Thoracic aorta (tissue), 2 donors: ENCODE measurements around the gene TTC23. TPM values are rescaled to one million over a fixed set of nuclear protein-coding genes. Genes with fewer than 3 reads are reported as not detected.

ENCODE experiments used
- ATAC-seq: fragments of 150-250 bp; one replicate; pipeline ENCODE4 v1.8.0; 2017; ENCODE audit warnings: low read depth; ENCODE audit not compliant: insufficient number of reproducible peaks, low FRiP score
- DNase-seq: peaks from one replicate; pipeline ENCODE4 v3.0.0-alpha.2; 2020; ENCODE audit warnings: low spot score
- H3K27ac ChIP-seq, 2 donors: fragments of 200-600 bp; sonication (generic); 1 replicate in 1 of 2; 2 replicates in 1 of 2; pipeline ENCODE4 v1.5.1; 2016; ENCODE audit warnings: mild to moderate bottlenecking in 2 of 2, moderate library complexity in 2 of 2
- H3K27me3 ChIP-seq: fragments of 200-600 bp; sonication (generic); replicated peaks from 2 replicates; pipeline ENCODE4 v1.6.0; 2016; ENCODE audit warnings: mild to moderate bottlenecking; ENCODE audit not compliant: insufficient read depth
- H3K36me3 ChIP-seq: fragments of 200-600 bp; sonication (generic); one replicate; pipeline ENCODE4 v1.5.1; 2016
- H3K4me1 ChIP-seq, 2 donors: fragments of 200-600 bp; sonication (generic); 1 replicate in 1 of 2; 2 replicates in 1 of 2; pipeline versions ENCODE4 v1.5.1 to v1.6.0; 2016; ENCODE audit warnings: low read depth in 2 of 2, mild to moderate bottlenecking in 1 of 2; ENCODE audit not compliant: control insufficient read depth in 1 of 2
- H3K4me3 ChIP-seq: fragments of 200-600 bp; sonication (generic); 2 replicates; pipeline ENCODE4 v1.5.1; 2016; ENCODE audit warnings: mild to moderate bottlenecking
- H3K9me3 ChIP-seq: fragments of 200-600 bp; sonication (generic); 2 replicates; pipeline ENCODE4 v1.5.1; 2016
- total RNA-seq, 2 donors: library from RNA; depleted of rRNA; stranded (reverse); fragments of >200 nt; gene quantifications; one replicate each; pipeline versions ENCODE4 v1.1.0 to v1.2.3, GENCODE V29; 2016
- TF ChIP-seq, protein P1 (sequence below): fragments of 200-600 bp; sonication (generic); IDR thresholded peaks from one replicate; pipeline ENCODE4 v1.5.1; 2019; ENCODE audit warnings: antibody characterized with exemption

TTC23 gene
- total RNA-seq, 2 donors from 2014 or later = 14.2 to 32.8 TPM

- ATAC-seq = no peak
- H3K4me1 ChIP-seq = no peaks in the 10 kb centered on the region
- TF ChIP-seq, protein P1, sequence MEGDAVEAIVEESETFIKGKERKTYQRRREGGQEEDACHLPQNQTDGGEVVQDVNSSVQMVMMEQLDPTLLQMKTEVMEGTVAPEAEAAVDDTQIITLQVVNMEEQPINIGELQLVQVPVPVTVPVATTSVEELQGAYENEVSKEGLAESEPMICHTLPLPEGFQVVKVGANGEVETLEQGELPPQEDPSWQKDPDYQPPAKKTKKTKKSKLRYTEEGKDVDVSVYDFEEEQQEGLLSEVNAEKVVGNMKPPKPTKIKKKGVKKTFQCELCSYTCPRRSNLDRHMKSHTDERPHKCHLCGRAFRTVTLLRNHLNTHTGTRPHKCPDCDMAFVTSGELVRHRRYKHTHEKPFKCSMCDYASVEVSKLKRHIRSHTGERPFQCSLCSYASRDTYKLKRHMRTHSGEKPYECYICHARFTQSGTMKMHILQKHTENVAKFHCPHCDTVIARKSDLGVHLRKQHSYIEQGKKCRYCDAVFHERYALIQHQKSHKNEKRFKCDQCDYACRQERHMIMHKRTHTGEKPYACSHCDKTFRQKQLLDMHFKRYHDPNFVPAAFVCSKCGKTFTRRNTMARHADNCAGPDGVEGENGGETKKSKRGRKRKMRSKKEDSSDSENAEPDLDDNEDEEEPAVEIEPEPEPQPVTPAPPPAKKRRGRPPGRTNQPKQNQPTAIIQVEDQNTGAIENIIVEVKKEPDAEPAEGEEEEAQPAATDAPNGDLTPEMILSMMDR = no peak
- no peak overlapping the region for H3K4me3 ChIP-seq
- DNase-seq = no peak
- H3K27ac ChIP-seq = no peak overlapping the region
- no peaks in the 10 kb centered on the region for H3K27me3 ChIP-seq
- H3K9me3 ChIP-seq = no peaks in the 10 kb centered on the region
- H3K36me3 ChIP-seq = peaks cover 5% of the 10 kb centered on the region
Measured at GRCh38 chr15:99158626-99159412, 90.6 kb downstream of the TTC23 start.

DNA sequence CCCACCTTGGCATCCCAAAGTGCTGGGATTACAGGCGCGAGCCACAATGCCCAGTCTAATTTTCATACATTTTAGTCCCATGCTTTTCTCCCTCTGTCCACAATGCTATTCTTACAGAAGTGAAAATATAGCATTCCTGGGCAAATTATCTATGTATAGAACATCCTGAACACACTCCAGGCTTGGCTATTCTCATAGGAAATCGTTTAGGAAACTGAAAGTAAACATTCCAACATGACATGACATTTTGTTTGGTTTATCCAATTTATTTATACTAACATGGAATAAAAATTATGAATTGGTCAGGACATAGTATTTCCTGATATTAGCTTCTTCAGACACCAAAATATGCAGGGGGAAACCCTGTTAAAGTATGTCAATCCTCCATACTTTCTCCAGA is 91.9 kb downstream of the TTC23 start:
- H3K4me1 ChIP-seq = no peaks in the 10 kb centered on the region
- H3K27ac ChIP-seq = no peak overlapping the region
- no peak for ATAC-seq
- no peak overlapping the region for H3K4me3 ChIP-seq
- TF ChIP-seq, protein P1 = no peak
- peaks cover 5% of the 10 kb centered on the region for H3K36me3 ChIP-seq
- no peaks in the 10 kb centered on the region for H3K9me3 ChIP-seq
- no peak for DNase-seq
- H3K27me3 ChIP-seq = no peaks in the 10 kb centered on the region

GRCh38 chr15:99155961-99156443 is 93.4 kb downstream of the TTC23 start:
- no peak for DNase-seq
- Histone ChIP-seq H3K27me3 (no peaks in the 10 kb centered on the region), H3K4me3 (no peak overlapping the region), H3K27ac (no peak overlapping the region), H3K36me3 (peaks cover 5% of the 10 kb centered on the region), H3K4me1 (no peaks in the 10 kb centered on the region), H3K9me3 (no peaks in the 10 kb centered on the region)
- ATAC-seq = no peak
- TF ChIP-seq, protein P1 = no peak

DNA sequence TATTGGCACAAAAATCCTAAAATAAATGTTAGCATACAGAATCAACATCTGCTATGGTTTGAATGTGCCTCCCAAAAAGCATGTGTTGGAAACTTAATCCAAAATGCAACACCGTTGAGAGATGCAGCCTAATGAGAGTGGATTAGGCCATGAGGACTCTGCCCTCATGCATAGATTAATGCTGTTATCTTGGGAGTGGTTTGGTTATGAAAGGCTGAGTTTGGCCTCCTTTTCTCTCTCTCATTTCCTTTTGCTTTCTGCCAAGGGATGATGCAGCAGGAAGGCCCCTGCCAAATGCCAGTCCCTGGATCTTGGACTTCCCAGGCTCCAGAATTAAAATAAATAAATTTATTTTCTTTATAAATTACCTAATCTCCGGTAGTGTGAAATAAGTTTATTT is 95.1 kb downstream of the TTC23 start:
- H3K36me3 ChIP-seq = peaks cover 5% of the 10 kb centered on the region
- no peaks in the 10 kb centered on the region for H3K27me3 ChIP-seq
- H3K4me3 ChIP-seq = no peak overlapping the region
- H3K4me1 ChIP-seq = no peaks in the 10 kb centered on the region
- ATAC-seq (no peak), DNase-seq (no peak)
- no peaks in the 10 kb centered on the region for H3K9me3 ChIP-seq
- H3K27ac ChIP-seq = no peak overlapping the region
- TF ChIP-seq, protein P1 = no peak

- Histone ChIP-seq H3K4me3 (no peak overlapping the region), H3K27ac (no peak overlapping the region), H3K27me3 (no peaks in the 10 kb centered on the region), H3K4me1 (no peaks in the 10 kb centered on the region), H3K9me3 (no peaks in the 10 kb centered on the region), H3K36me3 (peaks cover 5% of the 10 kb centered on the region)
- no peak for DNase-seq
- TF ChIP-seq, protein P1 = no peak
- ATAC-seq = no peak
Measured at GRCh38 chr15:99153026-99153535, 96.3 kb downstream of the TTC23 start.
